ENCODE measurements around the gene RAPGEF5. TPM values are rescaled to one million over a fixed set of nuclear protein-coding genes. Genes with fewer than 3 reads are reported as not detected.
A peak's percentile ranks its signal among the peaks of the same experiment; 100 is the strongest.

RAPGEF5 gene
- polyA plus RNA-seq, 1 donor (not counting 4 experiments of a cell fraction or from before 2014, with no cell fraction given), result 2.1 TPM

DNA sequence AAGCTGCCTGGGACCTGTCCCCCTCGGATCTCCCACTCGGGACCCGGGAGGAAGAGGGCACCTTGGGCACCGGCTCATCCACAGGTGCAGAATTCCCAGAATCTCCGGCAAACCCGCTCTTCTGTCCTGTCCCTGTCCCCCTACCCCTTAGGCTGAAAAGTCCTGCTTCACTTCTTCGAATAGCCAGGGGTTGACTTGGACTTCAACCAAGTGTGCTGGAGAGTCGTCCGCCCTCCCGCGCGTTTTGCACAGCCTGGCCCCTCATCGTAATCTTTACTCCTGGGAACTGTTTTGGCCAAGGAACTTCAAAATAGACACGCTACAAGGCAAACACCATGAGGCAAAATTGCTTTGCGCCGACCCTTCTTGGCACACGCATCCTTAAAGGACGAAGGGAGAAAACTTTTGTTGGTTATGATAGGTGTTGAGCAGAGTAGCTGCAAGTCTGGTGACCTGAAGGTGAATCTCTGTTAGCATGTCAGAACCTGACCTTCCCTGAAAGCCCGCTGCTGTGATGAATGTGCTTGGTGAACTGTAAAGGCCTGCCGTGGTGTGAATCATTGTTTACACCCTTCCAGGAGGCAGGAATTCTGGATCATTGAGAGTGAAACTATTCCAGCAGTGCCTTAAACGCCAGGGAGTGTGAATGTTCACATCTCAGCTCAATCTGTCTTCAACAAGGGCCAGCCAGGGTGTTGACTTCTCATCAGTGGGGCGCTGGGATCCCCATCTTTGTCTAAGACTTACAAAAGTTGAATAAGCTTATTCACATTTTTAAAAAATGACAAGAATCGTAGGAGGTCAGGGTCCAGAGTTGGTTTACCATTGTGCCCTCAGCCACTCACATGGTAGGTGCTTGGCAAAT lies 589 bp upstream of the RAPGEF5 start:
- peak; percentile 99 for FAIRE-seq

DNA sequence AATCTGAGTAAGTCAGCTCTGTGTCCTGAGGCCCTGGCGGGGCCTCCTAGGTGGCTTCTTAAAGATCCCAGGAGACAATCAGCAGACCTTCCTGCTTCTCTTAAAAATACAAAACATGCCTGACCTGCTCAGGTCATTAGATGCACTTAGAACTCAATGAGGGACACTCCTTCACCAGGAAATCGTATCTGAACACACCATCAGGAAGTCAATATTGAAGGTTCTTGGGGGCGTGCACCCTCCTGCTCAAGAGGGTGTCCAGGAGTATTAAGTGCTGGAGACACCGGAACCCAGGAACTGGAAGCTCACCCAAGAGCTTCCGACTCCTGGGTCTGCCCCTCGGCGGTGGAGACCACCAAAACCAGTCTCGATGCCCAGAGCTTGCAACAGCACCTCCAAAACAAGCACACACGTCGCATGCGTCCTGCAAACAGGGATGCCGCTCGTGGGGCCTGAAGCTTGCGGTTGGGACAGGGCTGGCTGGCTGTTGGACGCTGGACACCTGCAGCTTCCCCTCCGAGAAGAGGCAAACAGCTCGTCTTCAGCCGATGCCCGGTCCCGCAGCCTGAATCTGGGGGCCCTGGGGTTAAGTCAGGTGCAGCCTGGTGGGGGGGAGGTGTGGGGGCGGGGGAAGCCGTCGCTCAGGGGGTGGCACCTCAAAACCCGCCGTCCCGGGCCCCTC lies 803 bp downstream of the RAPGEF5 start:
- dilution Hi-C loops (cut with MboI; ENCODE audit: extremely low pct_ligation_motif_present, low sequenced_read_pairs), result no loop called here
- Histone ChIP-seq H3K79me2 (ENCODE audit: control insufficient read depth, insufficient read depth, low read length) (peaks cover 10% of the 10 kb centered on the region), H3K9me3 (ENCODE audit: control insufficient read depth, low read depth, low read length) (no peaks in the 10 kb centered on the region), H3K9ac (ENCODE audit: control insufficient read depth, extremely low read depth, insufficient read depth, low read length) (peak overlapping the region; percentile 82), H3K27me3 (ENCODE audit: control insufficient read depth, extremely low read depth, insufficient read depth, low read length) (no peaks in the 10 kb centered on the region), H2AFZ (ENCODE audit: control insufficient read depth, low read length) (peak overlapping the region; percentile 71), H3K4me2 (ENCODE audit: control insufficient read depth, extremely low read depth, insufficient read depth, low read depth, low read length) (peak overlapping the region; percentile 96), H3K4me3 (ENCODE audit: control insufficient read depth in 2 of 3, extremely low read depth in 1 of 3, insufficient read depth in 2 of 3, low read depth in 1 of 3, low read length in 3 of 3) (peak overlapping the region; percentile 46 to 90 (median 74)), H3K9me1 (ENCODE audit: control insufficient read depth, extremely low read depth, insufficient read depth, low read length) (no peaks in the 10 kb centered on the region), H3K4me1 (ENCODE audit: control insufficient read depth, extremely low read depth, insufficient read depth, low read length) (peaks cover 31% of the 10 kb centered on the region), H3K27ac (ENCODE audit: control insufficient read depth, insufficient read depth, low read length) (peak overlapping the region; percentile 31), H3K36me3 (ENCODE audit: control insufficient read depth in 2 of 2, extremely low read depth in 1 of 2, insufficient read depth in 2 of 2, low read length in 2 of 2) (no peaks in the 10 kb centered on the region), H4K20me1 (ENCODE audit: control insufficient read depth, extremely low read depth, insufficient read depth, low read length) (no peaks in the 10 kb centered on the region)
- TF ChIP-seq, protein P1, sequence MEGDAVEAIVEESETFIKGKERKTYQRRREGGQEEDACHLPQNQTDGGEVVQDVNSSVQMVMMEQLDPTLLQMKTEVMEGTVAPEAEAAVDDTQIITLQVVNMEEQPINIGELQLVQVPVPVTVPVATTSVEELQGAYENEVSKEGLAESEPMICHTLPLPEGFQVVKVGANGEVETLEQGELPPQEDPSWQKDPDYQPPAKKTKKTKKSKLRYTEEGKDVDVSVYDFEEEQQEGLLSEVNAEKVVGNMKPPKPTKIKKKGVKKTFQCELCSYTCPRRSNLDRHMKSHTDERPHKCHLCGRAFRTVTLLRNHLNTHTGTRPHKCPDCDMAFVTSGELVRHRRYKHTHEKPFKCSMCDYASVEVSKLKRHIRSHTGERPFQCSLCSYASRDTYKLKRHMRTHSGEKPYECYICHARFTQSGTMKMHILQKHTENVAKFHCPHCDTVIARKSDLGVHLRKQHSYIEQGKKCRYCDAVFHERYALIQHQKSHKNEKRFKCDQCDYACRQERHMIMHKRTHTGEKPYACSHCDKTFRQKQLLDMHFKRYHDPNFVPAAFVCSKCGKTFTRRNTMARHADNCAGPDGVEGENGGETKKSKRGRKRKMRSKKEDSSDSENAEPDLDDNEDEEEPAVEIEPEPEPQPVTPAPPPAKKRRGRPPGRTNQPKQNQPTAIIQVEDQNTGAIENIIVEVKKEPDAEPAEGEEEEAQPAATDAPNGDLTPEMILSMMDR (optimal IDR thresholded peaks at IDR 0.05 in 1 of 3, IDR thresholded peaks at IDR 0.05 in 1 of 3, conservative IDR thresholded peaks at IDR 0.05 in 1 of 3; ENCODE audit: extremely low read depth in 1 of 3, insufficient read depth in 2 of 3, low read length in 3 of 3), result no peak
- TF ChIP-seq EZH2 (IDR thresholded peaks at IDR 0.05; ENCODE audit: low read length), result no peak
- no peak for FAIRE-seq
- no peak for DNase-seq (ENCODE audit: low read depth, low spot score)

More for the DNA sequence above, 589 bp upstream of the RAPGEF5 start:
- H3K27me3 ChIP-seq (ENCODE audit: control insufficient read depth, extremely low read depth, insufficient read depth, low read length), result no peaks in the 10 kb centered on the region
- H3K9me3 ChIP-seq (ENCODE audit: control insufficient read depth, low read depth, low read length), result no peaks in the 10 kb centered on the region
- H3K4me3 ChIP-seq (ENCODE audit: control insufficient read depth in 2 of 3, extremely low read depth in 1 of 3, insufficient read depth in 2 of 3, low read depth in 1 of 3, low read length in 3 of 3), result peak overlapping the region; percentile 46 to 90 (median 71)
- no peaks in the 10 kb centered on the region for H3K36me3 ChIP-seq (ENCODE audit: control insufficient read depth in 2 of 2, extremely low read depth in 1 of 2, insufficient read depth in 2 of 2, low read length in 2 of 2)
- peak overlapping the region; percentile 89 for H3K27ac ChIP-seq (ENCODE audit: control insufficient read depth, insufficient read depth, low read length)
- H3K9me1 ChIP-seq (ENCODE audit: control insufficient read depth, extremely low read depth, insufficient read depth, low read length), result no peaks in the 10 kb centered on the region
- DNase-seq (ENCODE audit: low read depth, low spot score), result peak; percentile 63
- H3K4me2 ChIP-seq (ENCODE audit: control insufficient read depth, extremely low read depth, insufficient read depth, low read depth, low read length), result peak overlapping the region; percentile 95
- no peaks in the 10 kb centered on the region for H4K20me1 ChIP-seq (ENCODE audit: control insufficient read depth, extremely low read depth, insufficient read depth, low read length)
- dilution Hi-C loops (cut with MboI; ENCODE audit: extremely low pct_ligation_motif_present, low sequenced_read_pairs), result no loop called here
- H3K9ac ChIP-seq (ENCODE audit: control insufficient read depth, extremely low read depth, insufficient read depth, low read length), result peak overlapping the region; percentile 82
- H2AFZ ChIP-seq (ENCODE audit: control insufficient read depth, low read length), result peak overlapping the region; percentile 91
- peaks cover 22% of the 10 kb centered on the region for H3K4me1 ChIP-seq (ENCODE audit: control insufficient read depth, extremely low read depth, insufficient read depth, low read length)
- H3K79me2 ChIP-seq (ENCODE audit: control insufficient read depth, insufficient read depth, low read length), result peaks cover 10% of the 10 kb centered on the region
- no peak for TF ChIP-seq EZH2 (IDR thresholded peaks at IDR 0.05; ENCODE audit: low read length)
- TF ChIP-seq, protein P1 (optimal IDR thresholded peaks at IDR 0.05 in 1 of 3, IDR thresholded peaks at IDR 0.05 in 1 of 3, conservative IDR thresholded peaks at IDR 0.05 in 1 of 3; ENCODE audit: extremely low read depth in 1 of 3, insufficient read depth in 2 of 3, low read length in 3 of 3), result no peak

All from keratinocyte (primary cell).